NCI-H2029 (cell line): Measurements from ENCODE around the gene NDUFA1.
"Not testable (repeated sequence)": the region's sequence is repeated elsewhere in the genome, so short reads cannot be mapped to it uniquely, and the experiment has no call there.

Experiments
- DNase-seq: peaks from one replicate; lab custom pipeline; 2025; lab: John Stamatoyannopoulos, UW

NDUFA1 gene

DNA sequence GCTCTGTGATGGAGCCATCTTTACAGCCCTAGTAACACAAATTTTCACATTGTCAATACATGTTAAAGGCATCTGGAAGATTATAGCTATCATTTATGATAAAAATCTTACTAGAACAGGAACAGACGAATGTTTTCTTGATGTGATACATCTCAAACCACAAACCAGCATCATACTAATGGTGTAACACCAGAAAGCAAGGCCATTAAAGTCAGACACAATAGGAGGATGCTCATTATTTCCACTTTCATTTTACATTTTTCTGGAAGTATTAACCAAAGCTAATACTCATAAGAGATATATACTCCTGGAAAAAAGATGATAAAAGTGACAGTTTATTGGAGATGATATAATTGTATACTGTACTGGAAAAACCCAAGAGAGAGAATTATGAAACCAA lies 29.3 kb downstream of the NDUFA1 start:
- DNase-seq = no peak

DNA sequence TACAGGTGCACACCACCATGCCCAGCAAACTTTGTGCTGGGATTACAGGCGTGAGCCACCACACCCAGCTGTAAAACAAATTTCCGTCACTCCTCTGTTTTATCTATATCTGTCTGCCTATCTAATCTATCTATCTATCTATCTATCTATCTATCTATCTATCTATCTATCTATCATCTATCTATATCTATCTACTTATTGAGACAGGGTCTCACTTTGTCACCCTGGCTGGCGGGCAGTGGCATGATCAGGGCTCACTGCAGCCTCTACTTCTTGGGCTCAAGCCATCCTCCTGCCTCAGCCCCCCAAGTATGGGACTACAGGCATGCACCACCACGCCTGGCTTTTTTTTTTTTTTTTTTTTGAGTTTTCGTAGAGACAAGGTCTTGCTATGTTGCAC lies 44.7 kb downstream of the NDUFA1 start:
- no peak for DNase-seq

DNA sequence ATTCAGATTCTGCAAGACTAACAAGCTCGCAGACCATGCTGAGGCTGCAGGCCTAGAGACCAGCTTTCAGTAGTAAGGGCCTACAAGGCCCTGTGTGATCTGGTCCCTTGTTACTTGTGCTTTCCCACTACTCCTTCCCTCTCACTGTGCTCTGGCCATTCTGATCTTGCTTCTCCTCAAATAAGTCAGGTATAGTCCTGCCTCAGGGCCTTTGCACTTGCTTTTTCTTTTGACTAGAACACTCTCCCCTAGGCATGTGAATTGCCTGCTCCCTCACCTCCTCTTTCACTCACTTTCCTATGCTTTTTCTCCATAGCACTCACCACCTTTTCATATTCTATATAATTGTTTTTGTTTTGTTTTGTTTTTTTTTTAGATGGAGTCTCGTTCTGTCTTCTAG lies 46.2 kb downstream of the NDUFA1 start:
- DNase-seq = no peak

GRCh38 chrX:119919835-119920585 lies 48.4 kb downstream of the NDUFA1 start:
- DNase-seq = no peak

- not testable (repeated sequence) for DNase-seq
Measured at GRCh38 chrX:119922391-119922790, 50.8 kb downstream of the NDUFA1 start.
